ENCODE measurements around the gene MYLK.

MYLK gene

DNA sequence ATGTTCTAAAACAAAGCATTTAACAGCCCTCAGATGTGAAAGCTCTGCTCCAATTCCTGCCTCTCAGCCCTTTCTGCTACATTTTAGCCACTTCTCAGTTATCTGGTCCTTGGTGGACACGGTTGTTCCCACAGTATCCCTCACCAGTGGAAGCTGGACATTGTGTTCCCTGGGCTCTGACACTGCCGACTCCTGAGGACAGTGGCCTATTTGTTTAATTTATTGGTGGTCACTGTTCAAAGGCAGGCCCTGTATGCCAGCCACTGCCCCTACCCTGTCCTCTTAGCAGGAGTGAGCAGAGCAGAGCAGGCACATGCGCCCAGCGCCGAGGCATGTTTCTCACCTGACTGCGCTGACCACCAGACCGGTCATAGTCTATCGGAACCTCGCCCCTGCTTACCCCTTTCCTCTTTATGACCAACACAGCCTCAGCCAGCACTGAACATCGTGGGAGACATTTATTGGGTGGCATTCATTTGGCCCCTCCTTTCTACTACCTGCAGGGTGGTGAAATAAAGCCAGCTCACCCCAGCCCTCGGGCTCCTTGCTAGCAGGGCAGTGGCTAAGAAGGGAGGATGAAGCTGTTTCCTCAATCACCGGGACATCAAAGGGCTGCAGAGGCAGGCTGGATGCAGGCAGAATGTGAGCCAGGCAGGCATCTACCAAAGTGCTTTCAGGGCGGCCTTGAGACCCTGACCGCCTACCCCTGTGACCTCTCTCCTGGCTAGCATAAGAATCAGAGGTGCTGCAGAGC lies 245.0 kb downstream of the MYLK start:
- TF ChIP-seq SIN3A (IDR thresholded peaks at IDR 0.05; ENCODE audit: borderline replicate concordance, insufficient read depth, low read length) (no peak), POLR2AphosphoS5 (IDR thresholded peaks at IDR 0.05; ENCODE audit: low read depth, low read length) (no peak), TAF1 (IDR thresholded peaks at IDR 0.05; ENCODE audit: borderline replicate concordance, insufficient read depth, low read length) (no peak), FOXP2 (optimal IDR thresholded peaks at IDR 0.05; ENCODE audit: borderline replicate concordance, extremely low read depth, extremely low read length, insufficient read depth) (no peak)
- TF ChIP-seq, protein P1, sequence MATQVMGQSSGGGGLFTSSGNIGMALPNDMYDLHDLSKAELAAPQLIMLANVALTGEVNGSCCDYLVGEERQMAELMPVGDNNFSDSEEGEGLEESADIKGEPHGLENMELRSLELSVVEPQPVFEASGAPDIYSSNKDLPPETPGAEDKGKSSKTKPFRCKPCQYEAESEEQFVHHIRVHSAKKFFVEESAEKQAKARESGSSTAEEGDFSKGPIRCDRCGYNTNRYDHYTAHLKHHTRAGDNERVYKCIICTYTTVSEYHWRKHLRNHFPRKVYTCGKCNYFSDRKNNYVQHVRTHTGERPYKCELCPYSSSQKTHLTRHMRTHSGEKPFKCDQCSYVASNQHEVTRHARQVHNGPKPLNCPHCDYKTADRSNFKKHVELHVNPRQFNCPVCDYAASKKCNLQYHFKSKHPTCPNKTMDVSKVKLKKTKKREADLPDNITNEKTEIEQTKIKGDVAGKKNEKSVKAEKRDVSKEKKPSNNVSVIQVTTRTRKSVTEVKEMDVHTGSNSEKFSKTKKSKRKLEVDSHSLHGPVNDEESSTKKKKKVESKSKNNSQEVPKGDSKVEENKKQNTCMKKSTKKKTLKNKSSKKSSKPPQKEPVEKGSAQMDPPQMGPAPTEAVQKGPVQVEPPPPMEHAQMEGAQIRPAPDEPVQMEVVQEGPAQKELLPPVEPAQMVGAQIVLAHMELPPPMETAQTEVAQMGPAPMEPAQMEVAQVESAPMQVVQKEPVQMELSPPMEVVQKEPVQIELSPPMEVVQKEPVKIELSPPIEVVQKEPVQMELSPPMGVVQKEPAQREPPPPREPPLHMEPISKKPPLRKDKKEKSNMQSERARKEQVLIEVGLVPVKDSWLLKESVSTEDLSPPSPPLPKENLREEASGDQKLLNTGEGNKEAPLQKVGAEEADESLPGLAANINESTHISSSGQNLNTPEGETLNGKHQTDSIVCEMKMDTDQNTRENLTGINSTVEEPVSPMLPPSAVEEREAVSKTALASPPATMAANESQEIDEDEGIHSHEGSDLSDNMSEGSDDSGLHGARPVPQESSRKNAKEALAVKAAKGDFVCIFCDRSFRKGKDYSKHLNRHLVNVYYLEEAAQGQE (IDR thresholded peaks at IDR 0.05; ENCODE audit: insufficient read depth in 1 of 2, low read depth in 2 of 2, low read length in 2 of 2): no peak

DNA sequence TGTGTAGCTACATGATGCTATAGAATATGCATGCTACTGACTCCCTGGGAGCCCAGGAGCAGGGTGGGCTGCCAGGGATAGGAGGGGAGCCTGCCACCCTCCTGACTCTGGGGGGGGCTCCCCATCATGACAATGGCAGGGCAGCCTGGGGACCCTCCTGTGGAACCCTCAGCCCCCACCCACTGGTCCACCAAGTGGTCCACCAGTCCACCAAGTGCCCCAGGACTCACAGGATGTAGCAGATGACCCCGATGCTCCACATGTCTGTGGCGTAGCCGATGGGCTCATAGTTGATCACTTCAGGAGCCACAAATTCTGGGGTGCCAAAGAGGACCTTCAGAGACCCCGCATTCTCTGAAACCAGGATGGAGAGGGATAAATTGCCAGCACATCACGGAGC lies 246.3 kb downstream of the MYLK start:
- no peak for TF ChIP-seq POLR2AphosphoS5 (IDR thresholded peaks at IDR 0.05; ENCODE audit: low read depth, low read length)
- TF ChIP-seq, protein P1 (IDR thresholded peaks at IDR 0.05; ENCODE audit: insufficient read depth in 1 of 2, low read depth in 2 of 2, low read length in 2 of 2): no peak

DNA sequence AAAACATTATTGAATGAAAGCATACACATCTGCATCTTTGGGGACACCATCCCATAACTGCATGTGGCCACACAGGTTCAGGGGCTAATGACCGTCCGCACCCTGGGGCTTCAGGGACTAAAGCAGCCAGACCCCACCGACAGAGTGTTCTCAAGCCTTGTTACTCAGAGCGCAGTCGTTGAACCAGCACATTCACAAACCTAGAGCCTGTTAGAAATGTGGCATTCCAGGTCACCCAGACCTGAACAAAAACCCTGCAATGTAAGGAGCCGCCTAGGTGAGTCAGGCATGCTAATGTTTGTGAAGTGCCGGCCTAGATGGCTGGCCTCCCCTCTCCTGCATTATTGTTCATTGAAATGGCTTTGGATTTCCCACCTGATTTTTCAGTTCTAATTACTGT lies 247.0 kb downstream of the MYLK start:
- TF ChIP-seq, protein P1 (IDR thresholded peaks at IDR 0.05; ENCODE audit: insufficient read depth in 1 of 2, low read depth in 2 of 2, low read length in 2 of 2): no peak
- no peak for TF ChIP-seq FOXP2 (optimal IDR thresholded peaks at IDR 0.05; ENCODE audit: borderline replicate concordance, extremely low read depth, extremely low read length, insufficient read depth)
- no peak for TF ChIP-seq SIN3A (IDR thresholded peaks at IDR 0.05; ENCODE audit: borderline replicate concordance, insufficient read depth, low read length)
- no peak for TF ChIP-seq TAF1 (IDR thresholded peaks at IDR 0.05; ENCODE audit: borderline replicate concordance, insufficient read depth, low read length)
- TF ChIP-seq POLR2AphosphoS5 (IDR thresholded peaks at IDR 0.05; ENCODE audit: low read depth, low read length): no peak

DNA sequence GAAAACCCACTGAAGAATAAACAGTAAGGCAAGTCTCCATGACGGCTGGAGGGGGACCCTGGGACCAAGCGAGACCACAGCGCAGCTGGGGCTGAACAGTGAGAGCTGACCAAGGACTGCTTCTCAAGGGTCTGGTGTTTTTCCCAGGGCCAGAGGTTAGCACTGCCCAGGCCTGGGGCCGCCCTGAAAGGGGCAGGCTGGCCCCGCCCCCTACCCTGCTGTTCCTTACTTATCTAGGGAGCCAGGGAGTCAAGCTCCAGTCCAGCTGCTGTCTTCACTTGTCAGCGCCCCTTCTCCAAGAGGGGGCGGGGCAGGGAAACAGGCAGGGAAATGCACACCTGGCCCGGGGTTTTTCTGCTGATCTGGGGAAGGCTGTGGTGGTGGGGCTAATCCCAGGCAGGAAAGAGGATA lies 247.7 kb downstream of the MYLK start:
- TF ChIP-seq FOXP2 (optimal IDR thresholded peaks at IDR 0.05; ENCODE audit: borderline replicate concordance, extremely low read depth, extremely low read length, insufficient read depth) (no peak), POLR2AphosphoS5 (IDR thresholded peaks at IDR 0.05; ENCODE audit: low read depth, low read length) (no peak), TAF1 (IDR thresholded peaks at IDR 0.05; ENCODE audit: borderline replicate concordance, insufficient read depth, low read length) (no peak), SIN3A (IDR thresholded peaks at IDR 0.05; ENCODE audit: borderline replicate concordance, insufficient read depth, low read length) (no peak)
- TF ChIP-seq, protein P1 (IDR thresholded peaks at IDR 0.05; ENCODE audit: insufficient read depth in 1 of 2, low read depth in 2 of 2, low read length in 2 of 2): no peak

DNA sequence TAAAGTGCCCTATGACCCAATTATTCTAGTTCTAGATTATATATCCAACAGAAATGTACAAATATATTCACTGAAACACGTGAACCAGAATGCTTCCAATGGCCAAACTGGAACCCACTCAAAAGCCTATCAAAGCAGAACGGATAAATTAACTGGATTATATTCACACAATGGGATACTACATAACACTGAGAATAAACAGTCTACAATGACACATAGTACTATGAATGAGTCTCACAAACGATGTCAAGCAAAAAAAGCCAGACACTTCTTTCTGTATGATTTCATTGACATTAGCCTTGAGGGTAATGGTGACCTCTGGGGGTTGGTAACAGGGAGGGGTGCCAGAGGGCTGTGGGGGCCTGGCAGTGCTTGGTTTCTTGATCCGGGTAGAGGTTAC lies 248.4 kb downstream of the MYLK start:
- TF ChIP-seq, protein P1 (IDR thresholded peaks at IDR 0.05; ENCODE audit: insufficient read depth in 1 of 2, low read depth in 2 of 2, low read length in 2 of 2): no peak
- TF ChIP-seq POLR2AphosphoS5 (IDR thresholded peaks at IDR 0.05; ENCODE audit: low read depth, low read length): no peak
- TF ChIP-seq TAF1 (IDR thresholded peaks at IDR 0.05; ENCODE audit: borderline replicate concordance, insufficient read depth, low read length): no peak
- TF ChIP-seq SIN3A (IDR thresholded peaks at IDR 0.05; ENCODE audit: borderline replicate concordance, insufficient read depth, low read length): no peak
- TF ChIP-seq FOXP2 (optimal IDR thresholded peaks at IDR 0.05; ENCODE audit: borderline replicate concordance, extremely low read depth, extremely low read length, insufficient read depth): no peak

All from PFSK-1 (cell line).